ENCODE data around the gene WDPCP.

DNA sequence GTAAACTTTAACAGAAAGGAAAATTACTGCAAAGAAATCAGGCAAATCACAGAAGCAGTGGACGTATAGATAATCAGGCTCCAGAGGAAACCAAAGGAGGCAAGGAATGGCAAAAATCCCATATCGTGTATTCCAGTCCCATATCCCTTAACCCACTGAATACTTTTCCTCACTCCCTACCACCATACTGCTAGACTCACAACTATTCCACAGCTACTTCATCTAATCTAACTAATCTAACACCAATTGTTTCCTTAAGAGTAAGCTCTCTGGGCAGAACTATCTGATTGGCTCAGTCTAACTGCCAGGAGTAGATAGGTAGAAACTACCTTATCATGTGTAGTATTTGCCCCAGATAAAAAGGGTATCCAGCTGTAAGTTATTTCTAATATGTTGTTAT is 16.3 kb downstream of the WDPCP start:
- no peak for TF ChIP-seq EZH2 (IDR thresholded peaks at IDR 0.05; ENCODE audit: borderline replicate concordance, low read length)
- TF ChIP-seq, protein P1, sequence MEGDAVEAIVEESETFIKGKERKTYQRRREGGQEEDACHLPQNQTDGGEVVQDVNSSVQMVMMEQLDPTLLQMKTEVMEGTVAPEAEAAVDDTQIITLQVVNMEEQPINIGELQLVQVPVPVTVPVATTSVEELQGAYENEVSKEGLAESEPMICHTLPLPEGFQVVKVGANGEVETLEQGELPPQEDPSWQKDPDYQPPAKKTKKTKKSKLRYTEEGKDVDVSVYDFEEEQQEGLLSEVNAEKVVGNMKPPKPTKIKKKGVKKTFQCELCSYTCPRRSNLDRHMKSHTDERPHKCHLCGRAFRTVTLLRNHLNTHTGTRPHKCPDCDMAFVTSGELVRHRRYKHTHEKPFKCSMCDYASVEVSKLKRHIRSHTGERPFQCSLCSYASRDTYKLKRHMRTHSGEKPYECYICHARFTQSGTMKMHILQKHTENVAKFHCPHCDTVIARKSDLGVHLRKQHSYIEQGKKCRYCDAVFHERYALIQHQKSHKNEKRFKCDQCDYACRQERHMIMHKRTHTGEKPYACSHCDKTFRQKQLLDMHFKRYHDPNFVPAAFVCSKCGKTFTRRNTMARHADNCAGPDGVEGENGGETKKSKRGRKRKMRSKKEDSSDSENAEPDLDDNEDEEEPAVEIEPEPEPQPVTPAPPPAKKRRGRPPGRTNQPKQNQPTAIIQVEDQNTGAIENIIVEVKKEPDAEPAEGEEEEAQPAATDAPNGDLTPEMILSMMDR (conservative IDR thresholded peaks at IDR 0.05 in 1 of 2, IDR thresholded peaks at IDR 0.05 in 1 of 2; ENCODE audit: extremely low read depth in 1 of 2, insufficient read depth in 1 of 2, low read depth in 1 of 2, low read length in 2 of 2): no peak

All from mammary epithelial cell (primary cell).